Immature natural killer cell (primary cell): Measurements from ENCODE around the gene NUMBL. TPM values are rescaled to one million over a fixed set of nuclear protein-coding genes. Genes with fewer than 3 reads are reported as not detected.

Experiments
- DNase-seq, 3 donors: peaks; one replicate each; pipeline ENCODE4 v3.0.0; 2022; ENCODE audit warnings: mixed read lengths in 1 of 3
- H3K27ac Mint-ChIP-seq, 6 donors: one replicate each; pipeline ENCODE4 v1.8.0; 2020; ENCODE audit warnings: mixed read lengths in 6 of 6, mild to moderate bottlenecking in 5 of 6, inconsistent platforms in 4 of 6, moderate library complexity in 3 of 6
- H3K27me3 Mint-ChIP-seq, 3 donors: one replicate each; pipeline ENCODE4 v1.8.0; 2020 to 2021; ENCODE audit warnings: low read depth in 3 of 3, mild to moderate bottlenecking in 3 of 3, mixed read lengths in 3 of 3, moderate library complexity in 3 of 3, inconsistent platforms in 1 of 3
- H3K36me3 Mint-ChIP-seq, 3 donors: one replicate each; pipeline ENCODE4 v1.8.0; 2020; ENCODE audit warnings: mixed read lengths in 3 of 3, inconsistent platforms in 2 of 3, mild to moderate bottlenecking in 2 of 3
- H3K4me1 Mint-ChIP-seq, 2 donors: one replicate each; pipeline ENCODE4 v1.8.0; 2020; ENCODE audit warnings: inconsistent platforms in 2 of 2, mild to moderate bottlenecking in 2 of 2, mixed read lengths in 2 of 2, moderate library complexity in 1 of 2
- H3K4me3 Mint-ChIP-seq, 5 donors: one replicate each; pipeline ENCODE4 v1.8.0; 2020; ENCODE audit warnings: mild to moderate bottlenecking in 5 of 5, mixed read lengths in 5 of 5, inconsistent platforms in 3 of 5, moderate library complexity in 3 of 5
- H3K9me3 Mint-ChIP-seq, 6 donors: one replicate each; pipeline ENCODE4 v1.8.0; 2020; ENCODE audit warnings: mild to moderate bottlenecking in 6 of 6, mixed read lengths in 6 of 6, inconsistent platforms in 4 of 6, moderate library complexity in 3 of 6
- polyA plus RNA-seq, 3 donors: library from polyadenylated mRNA; unstranded; fragments of 300-500 nt; fragmentation: Illumina TruSeq; gene quantifications; one replicate each; pipeline ENCODE4 v1.2.3, GENCODE V29; 2021

The NUMBL gene
- polyA plus RNA-seq, 3 donors from 2014 or later: 1.3 to 1.7 TPM; not detected in 1

DNA sequence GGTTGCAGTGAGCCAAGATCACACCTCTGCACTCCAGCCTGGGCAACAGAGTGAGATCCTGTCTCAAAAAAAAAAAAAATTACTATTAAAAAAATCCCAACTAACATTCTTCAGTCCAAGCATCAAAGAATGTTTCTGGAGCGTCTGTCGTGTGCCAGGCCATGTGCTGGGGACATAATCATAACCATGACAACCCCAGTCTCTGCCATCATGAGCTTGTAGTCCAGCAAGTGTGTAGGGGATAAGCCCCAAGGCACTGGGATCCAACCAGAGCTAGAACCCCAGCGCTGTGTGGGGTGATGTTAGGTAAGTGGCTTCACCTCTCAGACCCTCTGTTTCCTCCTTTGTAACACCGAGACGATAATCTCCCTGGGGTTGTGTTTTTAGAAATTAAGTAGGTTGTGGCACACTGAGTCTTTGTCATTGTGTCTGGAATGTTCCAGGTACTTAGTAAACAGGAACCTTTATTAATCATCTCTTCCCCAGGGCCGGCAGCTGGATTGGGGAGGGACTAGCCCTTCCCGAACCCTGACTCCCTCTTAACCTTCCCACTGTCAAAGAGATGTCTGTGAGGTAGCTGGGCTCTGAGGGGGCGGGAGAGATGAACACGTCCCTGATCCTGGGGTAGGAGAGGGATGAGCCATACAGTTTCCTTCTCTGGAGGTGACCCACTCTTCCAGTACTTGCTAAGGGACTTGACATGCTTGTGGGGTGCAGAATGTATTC lies 31.6 kb upstream of the NUMBL start:
- Mint-ChIP-seq H3K4me1 (peaks cover 44 to 51% of the 10 kb centered on the region in 2 donors), H3K27me3 (peaks cover 3 to 6% (median 3%) of the 10 kb centered on the region in 3 donors), H3K27ac (peak overlapping the region in 1 of 6 donors; percentile 40), H3K36me3 (peaks cover 0 to 19% (median 8%) of the 10 kb centered on the region in 3 donors), H3K4me3 (no peak overlapping the region), H3K9me3 (no peaks in the 10 kb centered on the region)
- DNase-seq: no peak

GRCh38 chr19:40721140-40721486 lies 30.7 kb upstream of the NUMBL start:
- H3K4me1 Mint-ChIP-seq: peaks cover 52 to 57% of the 10 kb centered on the region in 2 donors
- peak overlapping the region in 3 of 6 donors; percentile 13 to 86 (median 59) for H3K27ac Mint-ChIP-seq
- no peaks in the 10 kb centered on the region for H3K9me3 Mint-ChIP-seq
- peaks cover 0 to 13% (median 8%) of the 10 kb centered on the region in 3 donors for H3K36me3 Mint-ChIP-seq
- H3K4me3 Mint-ChIP-seq: peak overlapping the region in 3 of 5 donors; percentile 48 to 58 (median 49)
- H3K27me3 Mint-ChIP-seq: peaks cover 6 to 10% (median 9%) of the 10 kb centered on the region in 3 donors
- no peak for DNase-seq

GRCh38 chr19:40719414-40719894 lies 29.0 kb upstream of the NUMBL start:
- peaks cover 10 to 20% (median 16%) of the 10 kb centered on the region in 3 donors for H3K27me3 Mint-ChIP-seq
- peak overlapping the region in 4 of 6 donors; percentile 40 to 98 (median 51) for H3K27ac Mint-ChIP-seq
- H3K4me3 Mint-ChIP-seq: peak overlapping the region; percentile 38 to 90 (median 83)
- H3K36me3 Mint-ChIP-seq: peaks cover 0 to 7% (median 7%) of the 10 kb centered on the region in 3 donors
- H3K4me1 Mint-ChIP-seq: peaks cover 69 to 74% of the 10 kb centered on the region in 2 donors
- H3K9me3 Mint-ChIP-seq: no peaks in the 10 kb centered on the region
- DNase-seq: no peak

DNA sequence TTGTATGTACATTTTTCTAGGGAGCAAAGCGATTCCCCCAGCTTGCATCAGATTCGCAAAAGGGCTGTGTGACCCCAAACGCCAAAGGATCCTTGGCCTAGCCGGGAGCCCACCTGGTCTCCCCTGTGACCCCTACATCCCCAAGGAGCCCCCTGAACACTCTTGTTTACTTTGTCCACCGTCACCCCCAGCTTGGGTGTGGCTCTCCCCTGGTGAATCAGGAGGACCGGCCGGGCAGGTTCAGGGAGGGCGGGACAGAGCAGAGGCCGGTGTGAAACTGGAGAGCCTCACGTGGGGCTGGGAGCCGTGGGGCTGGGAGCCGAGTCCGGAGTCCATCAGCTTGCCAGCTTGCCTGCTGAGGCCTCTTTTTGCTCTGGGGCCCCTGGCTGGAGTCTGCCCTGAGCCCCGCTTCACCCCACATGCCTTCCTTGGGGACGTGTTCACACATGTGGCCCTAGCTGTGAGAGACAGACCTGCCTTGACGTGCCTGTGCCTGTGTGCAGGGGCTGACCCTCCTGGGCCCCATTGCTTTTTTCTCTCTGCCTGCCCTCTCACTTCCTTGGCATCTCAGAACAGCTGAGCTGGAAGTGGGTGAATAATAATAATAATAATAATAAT lies 28.4 kb upstream of the NUMBL start:
- Mint-ChIP-seq H3K27me3 (peaks cover 11 to 23% (median 16%) of the 10 kb centered on the region in 3 donors), H3K9me3 (no peaks in the 10 kb centered on the region), H3K4me3 (peak overlapping the region; percentile 83 to 93 (median 90)), H3K4me1 (peaks cover 74 to 75% of the 10 kb centered on the region in 2 donors), H3K27ac (peak overlapping the region; percentile 76 to 98 (median 93)), H3K36me3 (peaks cover 0 to 8% (median 4%) of the 10 kb centered on the region in 3 donors)
- peak in 1 of 3 donors; percentile 11 for DNase-seq

GRCh38 chr19:40717880-40718773 lies 27.7 kb upstream of the NUMBL start:
- Mint-ChIP-seq H3K4me1 (peaks cover 76 to 79% of the 10 kb centered on the region in 2 donors), H3K27me3 (peaks cover 13 to 24% (median 16%) of the 10 kb centered on the region in 3 donors), H3K27ac (peak overlapping the region; percentile 84 to 98 (median 93)), H3K4me3 (peak overlapping the region; percentile 83 to 93 (median 90)), H3K36me3 (peaks cover 0 to 8% (median 4%) of the 10 kb centered on the region in 3 donors), H3K9me3 (no peaks in the 10 kb centered on the region)
- DNase-seq: no peak

- peaks cover 10 to 24% (median 16%) of the 10 kb centered on the region in 3 donors for H3K27me3 Mint-ChIP-seq
- peaks cover 0 to 13% (median 4%) of the 10 kb centered on the region in 3 donors for H3K36me3 Mint-ChIP-seq
- H3K4me1 Mint-ChIP-seq: peaks cover 78 to 80% of the 10 kb centered on the region in 2 donors
- peak overlapping the region; percentile 69 to 91 (median 74) for H3K4me3 Mint-ChIP-seq
- DNase-seq: no peak
- no peaks in the 10 kb centered on the region for H3K9me3 Mint-ChIP-seq
- peak overlapping the region; percentile 39 to 98 (median 70) for H3K27ac Mint-ChIP-seq
Observed at GRCh38 chr19:40717325-40717879, 27.0 kb upstream of the NUMBL start.

DNA sequence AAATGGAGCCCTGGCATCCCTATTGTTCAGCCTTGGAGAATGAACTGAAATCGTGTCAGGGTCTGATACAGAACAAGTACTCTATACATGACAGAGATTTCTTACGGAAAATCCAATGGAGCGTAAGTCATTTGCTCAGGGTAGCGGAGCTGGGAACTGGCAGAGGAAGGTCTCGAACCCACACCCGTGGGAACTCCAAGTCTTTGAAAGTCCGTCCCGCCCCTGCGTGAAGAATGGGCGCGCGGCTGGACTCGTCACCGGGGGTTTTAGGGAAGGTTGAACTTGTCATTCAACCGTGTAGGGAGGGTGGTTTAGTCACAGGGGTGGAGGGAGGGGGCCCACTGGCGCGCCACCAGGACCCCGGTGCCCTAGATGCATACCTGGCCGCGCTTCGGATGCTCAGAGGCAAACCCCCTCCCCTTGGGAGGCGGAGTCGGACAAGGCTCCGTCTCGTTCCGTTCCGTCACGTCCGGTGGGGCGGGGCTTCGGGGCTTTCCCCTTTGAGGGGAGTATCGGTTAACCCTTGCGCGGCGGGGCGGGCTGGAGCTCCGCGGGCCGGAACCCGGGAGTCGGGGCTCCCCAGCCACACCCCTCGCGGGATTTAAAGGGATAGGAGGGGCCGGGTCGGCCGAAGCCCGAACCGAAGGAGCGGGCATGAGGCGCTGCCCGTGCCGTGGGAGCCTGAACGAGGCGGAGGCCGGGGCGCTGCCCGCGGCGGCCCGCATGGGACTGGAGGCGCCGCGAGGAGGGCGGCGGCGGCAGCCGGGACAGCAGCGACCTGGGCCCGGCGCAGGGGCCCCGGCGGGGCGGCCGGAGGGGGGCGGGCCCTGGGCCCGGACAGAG lies 26.3 kb upstream of the NUMBL start, which contains the start of the genes COQ8B and ITPKC:
Gene COQ8B (minus strand): TSS at position 405 of the 843 bp plus-strand sequence. CDS start 2,254 bp downstream, outside the sequence.
Gene ITPKC (plus strand): TSS at position 631 of the 843 bp plus-strand sequence. CDS start 24 bp downstream, at position 655.
- Mint-ChIP-seq H3K4me3 (peak within 1 kb of the TSS; percentile 86 to 93 (median 91)), H3K9me3 (no peaks in the 10 kb centered on the region), H3K27ac (peak within 1 kb of the TSS; percentile 97 to 99 (median 98)), H3K36me3 (peaks cover under 1 to 13% (median under 1%) of the 10 kb centered on the region in 3 donors), H3K27me3 (peaks cover 10 to 24% (median 16%) of the 10 kb centered on the region in 3 donors), H3K4me1 (peaks cover 72 to 74% of the 10 kb centered on the region in 2 donors)
- peak; percentile 98 to 99 (median 98) for DNase-seq

DNA sequence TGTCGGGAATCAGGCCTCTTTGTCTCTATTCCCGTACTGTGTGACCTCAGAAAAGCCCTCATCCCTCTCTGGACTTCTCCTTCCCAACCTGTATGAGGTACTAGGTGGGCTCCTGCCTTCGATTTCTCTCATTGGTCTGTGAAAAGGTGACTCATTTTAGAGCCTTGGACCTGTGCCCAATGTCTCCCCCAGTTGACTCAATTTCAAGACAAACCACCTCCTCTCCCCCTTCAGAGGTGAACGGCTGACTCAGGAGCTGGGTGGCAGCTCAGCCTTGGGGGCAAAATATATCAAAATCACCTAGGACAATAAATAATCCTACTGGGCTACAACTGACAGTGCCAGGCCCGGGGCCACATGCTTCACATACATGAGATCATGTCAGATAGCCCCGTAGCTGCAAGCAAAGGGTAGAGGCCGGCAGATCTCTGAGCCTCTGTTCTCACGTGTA lies 25.6 kb upstream of the NUMBL start:
- Mint-ChIP-seq H3K4me1 (peaks cover 71 to 78% of the 10 kb centered on the region in 2 donors), H3K27ac (peak overlapping the region; percentile 97 to 99 (median 98)), H3K27me3 (peaks cover 10 to 24% (median 16%) of the 10 kb centered on the region in 3 donors), H3K9me3 (no peaks in the 10 kb centered on the region), H3K36me3 (peaks cover 6 to 17% (median 7%) of the 10 kb centered on the region in 3 donors), H3K4me3 (peak overlapping the region; percentile 86 to 93 (median 91))
- peak; percentile 26 to 44 (median 29) for DNase-seq

GRCh38 chr19:40714441-40715299 lies 24.2 kb upstream of the NUMBL start:
- DNase-seq: peak; percentile 93 to 94 (median 94)
- Mint-ChIP-seq H3K9me3 (no peaks in the 10 kb centered on the region), H3K27me3 (peaks cover 10 to 21% (median 16%) of the 10 kb centered on the region in 3 donors), H3K27ac (peak overlapping the region; percentile 97 to 99 (median 98)), H3K4me3 (peak overlapping the region; percentile 86 to 93 (median 91)), H3K4me1 (peaks cover 58 to 65% of the 10 kb centered on the region in 2 donors), H3K36me3 (peaks cover 6 to 13% (median 12%) of the 10 kb centered on the region in 3 donors)

- Mint-ChIP-seq H3K27ac (peak overlapping the region; percentile 97 to 99 (median 98)), H3K4me3 (peak overlapping the region; percentile 86 to 93 (median 91)), H3K9me3 (no peaks in the 10 kb centered on the region), H3K27me3 (peaks cover 10 to 21% (median 16%) of the 10 kb centered on the region in 3 donors), H3K4me1 (peaks cover 51 to 58% of the 10 kb centered on the region in 2 donors), H3K36me3 (peaks cover 10 to 19% (median 13%) of the 10 kb centered on the region in 3 donors)
- DNase-seq: peak in 1 of 3 donors; percentile 21
Observed at GRCh38 chr19:40713939-40714338, 23.5 kb upstream of the NUMBL start.

GRCh38 chr19:40709817-40710216 lies 19.4 kb upstream of the NUMBL start:
- Mint-ChIP-seq H3K27ac (peak overlapping the region in 1 of 6 donors; percentile 24), H3K36me3 (peaks cover 12 to 40% (median 21%) of the 10 kb centered on the region in 3 donors), H3K4me1 (peaks cover 16 to 26% of the 10 kb centered on the region in 2 donors), H3K9me3 (no peaks in the 10 kb centered on the region), H3K27me3 (peaks cover under 1 to 5% (median 4%) of the 10 kb centered on the region in 3 donors), H3K4me3 (no peak overlapping the region)
- no peak for DNase-seq
